MM.1S (cell line): ENCODE data around the gene LUZP1.

Experiments used
- DNase-seq: peaks from one replicate; pipeline ENCODE4 v3.0.0-alpha.2; 2015
- H2AFZ ChIP-seq: fragments of 300-600 bp; sonication (generic); 2 replicates; pipeline ENCODE4 v1.6.0; 2016; ENCODE audit warnings: antibody characterized with exemption, low read length
- H3F3A ChIP-seq: fragments of 300-600 bp; sonication (generic); 2 replicates; pipeline ENCODE4 v1.6.1; 2016; ENCODE audit warnings: mild to moderate bottlenecking, antibody characterized with exemption, low read length, moderate library complexity, mixed read lengths; ENCODE audit not compliant: insufficient read depth
- H3K27ac ChIP-seq: fragments of 300-600 bp; sonication (generic); 2 replicates; pipeline ENCODE4 v1.5.1; 2016; ENCODE audit warnings: mild to moderate bottlenecking, low read length
- H3K27me3 ChIP-seq: fragments of 300-600 bp; sonication (generic); replicated peaks from 2 replicates; pipeline ENCODE4 v1.6.0; 2016; ENCODE audit warnings: low read length; ENCODE audit not compliant: insufficient read depth
- H3K36me3 ChIP-seq: fragments of 300-600 bp; sonication (generic); replicated peaks from 2 replicates; pipeline ENCODE4 v1.6.1; 2016; ENCODE audit warnings: mild to moderate bottlenecking, low read length, mixed read lengths; ENCODE audit not compliant: insufficient read depth
- H3K4me1 ChIP-seq: fragments of 300-600 bp; sonication (generic); 2 replicates; pipeline ENCODE4 v1.6.1; 2016; ENCODE audit warnings: low read length, mixed read lengths
- H3K4me2 ChIP-seq: fragments of 300-600 bp; sonication (generic); 2 replicates; pipeline ENCODE4 v1.6.0; 2016; ENCODE audit warnings: low read depth, low read length
- H3K4me3 ChIP-seq: fragments of 300-600 bp; sonication (generic); 2 replicates; pipeline ENCODE4 v1.5.1; 2016; ENCODE audit warnings: low read length, mixed read lengths
- H3K79me2 ChIP-seq: fragments of 300-600 bp; sonication (generic); 2 replicates; pipeline ENCODE4 v1.6.1; 2016; ENCODE audit warnings: mixed run types, low read length, mixed read lengths
- H3K9ac ChIP-seq: fragments of 300-600 bp; sonication (generic); 2 replicates; pipeline ENCODE4 v1.6.1; 2016; ENCODE audit warnings: low read length, mixed read lengths
- H3K9me2 ChIP-seq: fragments of 300-600 bp; sonication (generic); replicated peaks from 2 replicates; pipeline ENCODE4 v1.6.1; 2016; ENCODE audit warnings: mild to moderate bottlenecking, low read length, mixed read lengths; ENCODE audit not compliant: insufficient read depth
- H3K9me3 ChIP-seq: fragments of 300-600 bp; sonication (generic); replicated peaks from 2 replicates; pipeline ENCODE4 v1.6.1; 2016; ENCODE audit warnings: mild to moderate bottlenecking, low read length, mixed read lengths; ENCODE audit not compliant: insufficient read depth
- H4K20me1 ChIP-seq: fragments of 300-600 bp; sonication (generic); 2 replicates; pipeline ENCODE4 v1.6.1; 2016; ENCODE audit warnings: mild to moderate bottlenecking, low read length, moderate library complexity, mixed read lengths; ENCODE audit not compliant: insufficient read depth
- CTCF ChIP-seq: fragments of 300-600 bp; sonication (generic); IDR thresholded peaks from 2 replicates; pipeline ENCODE4 v1.5.1; 2016; ENCODE audit warnings: antibody characterized with exemption, low read length, mixed read lengths
- EZH2 ChIP-seq: fragments of 300-600 bp; sonication (generic); optimal IDR thresholded peaks from 2 replicates; pipeline ENCODE3; 2017; ENCODE audit warnings: low read depth, mild to moderate bottlenecking, antibody characterized with exemption, low read length, mixed read lengths
- EZH2phosphoT487 ChIP-seq: fragments of 300-600 bp; sonication (generic); IDR thresholded peaks from 2 replicates; pipeline ENCODE4 v1.6.1; 2018; ENCODE audit warnings: antibody characterized with exemption, low read length

The LUZP1 gene

DNA sequence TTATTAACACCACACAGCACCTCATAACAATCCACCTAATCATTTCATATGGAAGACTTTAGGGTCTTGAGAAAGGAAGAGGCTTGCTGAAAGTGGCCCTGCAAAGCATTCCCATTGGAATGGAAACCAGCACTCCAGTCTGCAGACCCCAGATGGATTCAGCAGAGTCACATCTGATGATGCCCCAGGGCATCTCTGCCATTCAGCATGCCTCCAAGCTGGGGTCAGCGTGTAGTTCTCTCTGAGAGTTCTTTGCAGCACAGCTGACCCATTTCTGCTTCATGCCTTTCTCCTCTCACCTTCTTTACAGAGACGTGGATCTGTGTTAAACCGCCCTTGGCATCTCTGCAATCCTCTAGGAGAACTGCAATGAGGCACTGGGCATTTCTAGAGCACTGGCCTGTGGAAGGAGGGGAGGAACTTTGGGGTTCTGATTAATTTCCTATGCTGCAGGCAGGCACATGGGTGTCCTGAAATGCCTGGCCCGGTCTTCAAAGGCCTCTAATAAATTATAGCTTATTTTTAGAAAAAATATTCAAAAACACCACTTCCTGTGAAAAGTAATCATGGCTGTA, 2.6 kb upstream of the LUZP1 start:
- Histone ChIP-seq H3K27ac (no peak overlapping the region), H3K9me3 (no peaks in the 10 kb centered on the region), H4K20me1 (no peaks in the 10 kb centered on the region), H3K9me2 (no peaks in the 10 kb centered on the region), H3K4me1 (no peaks in the 10 kb centered on the region), H3K36me3 (no peaks in the 10 kb centered on the region), H3K27me3 (peaks cover 5% of the 10 kb centered on the region; the same call in 1 of the 2 replicates), H2AFZ (no peak overlapping the region), H3K9ac (no peak overlapping the region), H3K79me2 (peaks cover 5% of the 10 kb centered on the region), H3F3A (no peaks in the 10 kb centered on the region), H3K4me3 (no peak overlapping the region), H3K4me2 (no peak overlapping the region)
- TF ChIP-seq EZH2, result no peak
- no peak for TF ChIP-seq EZH2phosphoT487
- TF ChIP-seq CTCF, result no peak
- DNase-seq, result no peak

DNA sequence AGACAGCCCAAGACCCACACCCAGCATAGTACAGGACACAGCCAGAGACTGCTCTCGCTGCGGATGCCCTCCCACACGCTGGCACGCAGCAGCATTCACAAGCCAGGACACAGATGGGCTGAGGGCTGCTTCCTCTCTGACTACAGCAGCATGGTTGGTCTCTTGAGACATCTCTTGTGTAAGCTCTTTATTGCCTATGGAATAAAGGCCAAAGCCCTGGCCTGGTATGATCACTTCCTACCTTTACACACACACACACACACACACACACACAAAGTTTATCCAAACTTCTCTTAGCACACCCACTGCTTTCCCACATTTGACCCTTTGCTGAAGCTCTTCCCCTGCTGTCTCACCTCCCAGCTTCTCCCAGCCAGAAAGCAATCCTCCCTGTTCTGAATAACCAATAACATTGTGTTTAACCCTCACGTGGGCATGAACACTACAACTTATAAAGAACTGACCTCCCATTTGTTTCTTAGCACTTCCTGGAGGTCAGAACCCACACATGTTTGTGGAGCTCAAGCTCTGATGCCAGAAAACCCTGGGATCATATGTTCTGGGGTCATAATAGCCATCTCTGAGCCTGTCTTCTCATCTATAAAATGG, 1.2 kb upstream of the LUZP1 start:
- Histone ChIP-seq H2AFZ (no peak overlapping the region), H3K9me2 (no peaks in the 10 kb centered on the region)

GRCh38 chr1:23169195-23169575, 529 bp upstream of the LUZP1 start:
- Histone ChIP-seq H3K79me2 (peaks cover 14% of the 10 kb centered on the region), H3K9ac (no peak overlapping the region), H3K9me3 (no peaks in the 10 kb centered on the region), H3K36me3 (no peaks in the 10 kb centered on the region), H4K20me1 (no peaks in the 10 kb centered on the region), H2AFZ (no peak overlapping the region), H3K4me3 (no peak overlapping the region), H3K27me3 (no peaks in the 10 kb centered on the region), H3K4me1 (no peaks in the 10 kb centered on the region), H3F3A (no peaks in the 10 kb centered on the region), H3K27ac (no peak overlapping the region), H3K4me2 (no peak overlapping the region), H3K9me2 (no peaks in the 10 kb centered on the region)
- DNase-seq, result no peak
- TF ChIP-seq CTCF (no peak), EZH2phosphoT487 (no peak), EZH2 (no peak)

More for the DNA sequence above, 1.2 kb upstream of the LUZP1 start:
- no peak for TF ChIP-seq EZH2phosphoT487
- TF ChIP-seq CTCF, result no peak
- TF ChIP-seq EZH2, result no peak
- Histone ChIP-seq H3K27ac (no peak overlapping the region), H4K20me1 (no peaks in the 10 kb centered on the region), H3K79me2 (peaks cover 14% of the 10 kb centered on the region), H3K9me3 (no peaks in the 10 kb centered on the region), H3K4me1 (no peaks in the 10 kb centered on the region), H3K27me3 (no peaks in the 10 kb centered on the region), H3K4me3 (no peak overlapping the region), H3F3A (no peaks in the 10 kb centered on the region), H3K9ac (no peak overlapping the region), H3K36me3 (no peaks in the 10 kb centered on the region), H3K4me2 (no peak overlapping the region)
- no peak for DNase-seq
